Activated T-helper 1 cell treated with anti-CD3 and anti-CD28 coated beads, Interleukin-12 subunit alpha, Interleukin-12 subunit beta, Interleukin-2, Interleukin-4 antibody, amounts not matched to agents 30 ng/mL and 10 ng/mL and 1 ng/mL, durations not matched to agents 14 hours and 24 hours and 36 hours (primary cell): ENCODE data around the gene WDR12. TPM values are rescaled to one million over a fixed set of nuclear protein-coding genes. Genes with fewer than 3 reads are reported as not detected.
"Not testable (repeated sequence)": the region's sequence is repeated elsewhere in the genome, so short reads cannot be mapped to it uniquely, and the experiment has no call there.

Source experiments
- DNase-seq: peaks from one replicate; pipeline ENCODE4 v3.0.0; 2021; ENCODE audit warnings: low spot score
- H3K27ac Mint-ChIP-seq: one replicate; pipeline ENCODE4 v1.8.0; 2021; ENCODE audit warnings: mild to moderate bottlenecking, mixed read lengths
- H3K27me3 Mint-ChIP-seq: one replicate; pipeline ENCODE4 v1.8.0; 2022; ENCODE audit warnings: mild to moderate bottlenecking, moderate library complexity, mixed read lengths; ENCODE audit not compliant: insufficient read depth
- H3K36me3 Mint-ChIP-seq: one replicate; pipeline ENCODE4 v1.8.0; 2021; ENCODE audit warnings: low read depth, mixed read lengths
- H3K4me1 Mint-ChIP-seq: one replicate; pipeline ENCODE4 v1.8.0; 2021; ENCODE audit warnings: low read depth, mixed read lengths
- H3K4me3 Mint-ChIP-seq: one replicate; pipeline ENCODE4 v1.8.0; 2021; ENCODE audit warnings: mild to moderate bottlenecking, moderate library complexity, mixed read lengths
- H3K9me3 Mint-ChIP-seq: one replicate; pipeline ENCODE4 v1.8.0; 2021; ENCODE audit warnings: mixed read lengths
- intact Hi-C: fragments of 100-400 bp; cut with micrococcal nuclease; formaldehyde crosslinking; loops from one replicate; pipeline ENCODE4 v1.15.1; 2024
- total RNA-seq: library from RNA; stranded (reverse); gene quantifications from 2 replicates; pipeline ENCODE4 v1.2.3, GENCODE V29; 2022

The WDR12 gene
- total RNA-seq, 1 donor from 2014 or later, result 149 TPM

- intact Hi-C loops, result loop anchor here (10.0 kb wide), 1 partner anchor 536 kb away; no protein-coding TSS in a partner anchor
- Mint-ChIP-seq H3K4me3 (no peak overlapping the region), H3K36me3 (no peaks in the 10 kb centered on the region), H3K27me3 (no peaks in the 10 kb centered on the region), H3K9me3 (no peaks in the 10 kb centered on the region), H3K4me1 (no peaks in the 10 kb centered on the region), H3K27ac (no peak overlapping the region)
- DNase-seq, result no peak
Measured at GRCh38 chr2:202918860-202919259, 7.4 kb upstream of the WDR12 start.

GRCh38 chr2:202912342-202913201 is 1.1 kb upstream of the WDR12 start:
- Mint-ChIP-seq H3K27ac (peak overlapping the region; percentile 98), H3K4me3 (peak overlapping the region; percentile 96), H3K4me1 (peaks cover 31% of the 10 kb centered on the region)
- not testable (repeated sequence) for H3K27me3 Mint-ChIP-seq, H3K9me3 Mint-ChIP-seq, H3K36me3 Mint-ChIP-seq
- intact Hi-C loops, result loop anchor here (5.0 to 10.0 kb wide), 3 partner anchors 542 to 1130 kb away; partner anchors contain the start of genes ALS2 and NOP58
- peak; percentile 13 for DNase-seq

GRCh38 chr2:202911203-202911511 is 316 bp downstream of the WDR12 start:
- H3K4me3 Mint-ChIP-seq, result peak overlapping the region; percentile 96
- H3K4me1 Mint-ChIP-seq, result peaks cover 31% of the 10 kb centered on the region
- peaks cover 11% of the 10 kb centered on the region for H3K36me3 Mint-ChIP-seq
- peak overlapping the region; percentile 98 for H3K27ac Mint-ChIP-seq
- no peaks in the 10 kb centered on the region for H3K9me3 Mint-ChIP-seq
- no peak for DNase-seq
- intact Hi-C loops, result loop anchor here (1.0 to 10.0 kb wide), 10 partner anchors 41 to 1460 kb away; partner anchors contain the start of genes ABI2, ALS2, BMPR2 and CYP20A1
- H3K27me3 Mint-ChIP-seq, result no peaks in the 10 kb centered on the region

GRCh38 chr2:202910698-202911097 is 775 bp downstream of the WDR12 start:
- no peak overlapping the region for H3K27ac Mint-ChIP-seq
- peaks cover 13% of the 10 kb centered on the region for H3K36me3 Mint-ChIP-seq
- H3K4me1 Mint-ChIP-seq, result peaks cover 31% of the 10 kb centered on the region
- no peak for DNase-seq
- peaks cover under 1% of the 10 kb centered on the region for H3K9me3 Mint-ChIP-seq
- peak overlapping the region; percentile 96 for H3K4me3 Mint-ChIP-seq
- intact Hi-C loops, result loop anchor here (1.0 to 10.0 kb wide), 10 partner anchors 40 to 1460 kb away; partner anchors contain the start of genes ABI2, ALS2, BMPR2 and CYP20A1
- no peaks in the 10 kb centered on the region for H3K27me3 Mint-ChIP-seq

GRCh38 chr2:202910250-202910649 is 1.2 kb downstream of the WDR12 start:
- not testable (repeated sequence) for H3K9me3 Mint-ChIP-seq, H3K27me3 Mint-ChIP-seq, H3K27ac Mint-ChIP-seq, DNase-seq
- intact Hi-C loops, result loop anchor here (2.0 to 10.0 kb wide), 4 partner anchors 545 to 1459 kb away; partner anchors contain the start of genes ALS2, NOP58, STRADB and TRAK2
- H3K36me3 Mint-ChIP-seq, result peaks cover 18% of the 10 kb centered on the region
- peak overlapping the region; percentile 96 for H3K4me3 Mint-ChIP-seq
- H3K4me1 Mint-ChIP-seq, result peaks cover 31% of the 10 kb centered on the region

- H3K4me1 Mint-ChIP-seq, result peaks cover 34% of the 10 kb centered on the region
- intact Hi-C loops, result loop anchor here (2.0 to 10.0 kb wide), 4 partner anchors 545 to 1459 kb away; partner anchors contain the start of genes ALS2, NOP58, STRADB and TRAK2
- no peak overlapping the region for H3K27ac Mint-ChIP-seq
- no peaks in the 10 kb centered on the region for H3K27me3 Mint-ChIP-seq
- H3K4me3 Mint-ChIP-seq, result peak overlapping the region; percentile 96
- DNase-seq, result no peak
- H3K9me3 Mint-ChIP-seq, result peaks cover 7% of the 10 kb centered on the region
- H3K36me3 Mint-ChIP-seq, result peaks cover 20% of the 10 kb centered on the region
Measured at GRCh38 chr2:202909394-202910192, 1.9 kb downstream of the WDR12 start.

- no peak overlapping the region for H3K4me3 Mint-ChIP-seq
- H3K36me3 Mint-ChIP-seq, result peaks cover 30% of the 10 kb centered on the region
- peaks cover 37% of the 10 kb centered on the region for H3K4me1 Mint-ChIP-seq
- no peak overlapping the region for H3K27ac Mint-ChIP-seq
- intact Hi-C loops, result no loop called here
- DNase-seq, result no peak
- H3K27me3 Mint-ChIP-seq, result no peaks in the 10 kb centered on the region
- H3K9me3 Mint-ChIP-seq, result peaks cover 12% of the 10 kb centered on the region
Measured at GRCh38 chr2:202908186-202908585, 3.3 kb downstream of the WDR12 start.

GRCh38 chr2:202905507-202905906 is 6.0 kb downstream of the WDR12 start:
- H3K27ac Mint-ChIP-seq, H3K4me3 Mint-ChIP-seq, DNase-seq, intact Hi-C loops, H3K27me3 Mint-ChIP-seq: not testable (repeated sequence)
- Mint-ChIP-seq H3K36me3 (peaks cover 31% of the 10 kb centered on the region), H3K4me1 (peaks cover 29% of the 10 kb centered on the region), H3K9me3 (peaks cover 12% of the 10 kb centered on the region)

GRCh38 chr2:202885190-202885589 is 26.3 kb downstream of the WDR12 start:
- Mint-ChIP-seq H3K4me1 (no peaks in the 10 kb centered on the region), H3K27ac (no peak overlapping the region), H3K36me3 (peaks cover 29% of the 10 kb centered on the region), H3K4me3 (no peak overlapping the region), H3K27me3 (no peaks in the 10 kb centered on the region), H3K9me3 (no peaks in the 10 kb centered on the region)
- intact Hi-C loops, result no loop called here
- DNase-seq, result no peak

- peaks cover 27% of the 10 kb centered on the region for H3K36me3 Mint-ChIP-seq
- no peak overlapping the region for H3K4me3 Mint-ChIP-seq
- H3K4me1 Mint-ChIP-seq, result no peaks in the 10 kb centered on the region
- intact Hi-C loops, result no loop called here
- H3K27ac Mint-ChIP-seq, result no peak overlapping the region
- no peaks in the 10 kb centered on the region for H3K9me3 Mint-ChIP-seq
- H3K27me3 Mint-ChIP-seq, result no peaks in the 10 kb centered on the region
- DNase-seq, result no peak
Measured at GRCh38 chr2:202883987-202884675, 27.3 kb downstream of the WDR12 start.

GRCh38 chr2:202881570-202881969 is 29.9 kb downstream of the WDR12 start:
- Mint-ChIP-seq H3K4me3 (no peak overlapping the region), H3K27me3 (no peaks in the 10 kb centered on the region), H3K36me3 (peaks cover 19% of the 10 kb centered on the region), H3K9me3 (no peaks in the 10 kb centered on the region), H3K4me1 (no peaks in the 10 kb centered on the region), H3K27ac (no peak overlapping the region)
- no peak for DNase-seq
- intact Hi-C loops, result no loop called here

GRCh38 chr2:202877699-202878098 is 33.8 kb downstream of the WDR12 start:
- no peak for DNase-seq
- Mint-ChIP-seq H3K4me1 (no peaks in the 10 kb centered on the region), H3K27ac (no peak overlapping the region), H3K36me3 (peaks cover 7% of the 10 kb centered on the region), H3K27me3 (peaks cover 6% of the 10 kb centered on the region), H3K9me3 (no peaks in the 10 kb centered on the region), H3K4me3 (no peak overlapping the region)
- intact Hi-C loops, result no loop called here
